Neural crest cell (in vitro differentiated cells): ENCODE measurements around the gene STRIP2. TPM values are rescaled to one million over a fixed set of nuclear protein-coding genes. Genes with fewer than 3 reads are reported as not detected.

ENCODE experiments used
- DNase-seq: peaks from one replicate; pipeline ENCODE4 v3.0.0; 2021; ENCODE audit warnings: low read depth, mixed read lengths, low spot score
- H3K27ac Mint-ChIP-seq: one replicate; pipeline ENCODE4 v1.8.0; 2021; ENCODE audit warnings: mild to moderate bottlenecking, mixed read lengths; ENCODE audit not compliant: unreplicated experiment
- H3K27me3 Mint-ChIP-seq: 2 replicates; pipeline ENCODE4 v1.8.0; 2021; ENCODE audit warnings: low read depth, mild to moderate bottlenecking, mixed read lengths
- H3K36me3 Mint-ChIP-seq: 2 replicates; pipeline ENCODE4 v1.8.0; 2021; ENCODE audit warnings: low read depth, mild to moderate bottlenecking, mixed read lengths
- H3K4me1 Mint-ChIP-seq: 2 replicates; pipeline ENCODE4 v1.8.0; 2021; ENCODE audit warnings: mixed read lengths
- H3K4me3 Mint-ChIP-seq: one replicate; pipeline ENCODE4 v1.8.0; 2021; ENCODE audit warnings: mild to moderate bottlenecking, mixed read lengths
- H3K9me3 Mint-ChIP-seq: 2 replicates; pipeline ENCODE4 v1.8.0; 2021; ENCODE audit warnings: mixed read lengths
- CTCF ChIP-seq: fragments of 200-600 bp; sonication (generic); conservative IDR thresholded peaks from 2 replicates; pipeline ENCODE4 v1.5.0; 2021; ENCODE audit warnings: antibody characterized with exemption, mild to moderate bottlenecking
- total RNA-seq: library from RNA; stranded (reverse); gene quantifications from 2 replicates; pipeline ENCODE4 v1.2.1, GENCODE V29; 2021

Gene STRIP2
- total RNA-seq, 1 donor from 2014 or later = 11.6 TPM

GRCh38 chr7:129412501-129412900 is 21.7 kb upstream of the STRIP2 start:
- Mint-ChIP-seq H3K4me3 (no peak overlapping the region), H3K4me1 (peaks cover 6% of the 10 kb centered on the region), H3K27ac (peak overlapping the region; percentile 37), H3K27me3 (no peaks in the 10 kb centered on the region), H3K9me3 (peaks cover 5% of the 10 kb centered on the region), H3K36me3 (peaks cover 24% of the 10 kb centered on the region)
- TF ChIP-seq CTCF = no peak
- DNase-seq = no peak

GRCh38 chr7:129417073-129417472 is 17.2 kb upstream of the STRIP2 start:
- TF ChIP-seq CTCF = no peak
- peaks cover 2% of the 10 kb centered on the region for H3K9me3 Mint-ChIP-seq
- peak; percentile 45 for DNase-seq
- peaks cover 9% of the 10 kb centered on the region for H3K4me1 Mint-ChIP-seq
- no peaks in the 10 kb centered on the region for H3K27me3 Mint-ChIP-seq
- H3K27ac Mint-ChIP-seq = peak overlapping the region; percentile 82
- H3K36me3 Mint-ChIP-seq = peaks cover 17% of the 10 kb centered on the region
- H3K4me3 Mint-ChIP-seq = no peak overlapping the region

- no peak overlapping the region for H3K4me3 Mint-ChIP-seq
- DNase-seq = no peak
- H3K27me3 Mint-ChIP-seq = no peaks in the 10 kb centered on the region
- no peaks in the 10 kb centered on the region for H3K9me3 Mint-ChIP-seq
- peaks cover 13% of the 10 kb centered on the region for H3K36me3 Mint-ChIP-seq
- H3K27ac Mint-ChIP-seq = no peak overlapping the region
- peaks cover 9% of the 10 kb centered on the region for H3K4me1 Mint-ChIP-seq
- TF ChIP-seq CTCF = no peak
Measured at GRCh38 chr7:129421717-129422250, 12.4 kb upstream of the STRIP2 start.

- no peak overlapping the region for H3K4me3 Mint-ChIP-seq
- no peak overlapping the region for H3K27ac Mint-ChIP-seq
- H3K4me1 Mint-ChIP-seq = peaks cover 3% of the 10 kb centered on the region
- H3K36me3 Mint-ChIP-seq = peaks cover 13% of the 10 kb centered on the region
- no peak for TF ChIP-seq CTCF
- no peaks in the 10 kb centered on the region for H3K27me3 Mint-ChIP-seq
- H3K9me3 Mint-ChIP-seq = no peaks in the 10 kb centered on the region
- no peak for DNase-seq
Measured at GRCh38 chr7:129422727-129423126, 11.5 kb upstream of the STRIP2 start.

GRCh38 chr7:129423700-129424410 is 10.4 kb upstream of the STRIP2 start:
- H3K27me3 Mint-ChIP-seq = no peaks in the 10 kb centered on the region
- H3K4me3 Mint-ChIP-seq = no peak overlapping the region
- H3K4me1 Mint-ChIP-seq = no peaks in the 10 kb centered on the region
- H3K27ac Mint-ChIP-seq = no peak overlapping the region
- peaks cover 14% of the 10 kb centered on the region for H3K36me3 Mint-ChIP-seq
- no peaks in the 10 kb centered on the region for H3K9me3 Mint-ChIP-seq
- no peak for TF ChIP-seq CTCF
- DNase-seq = no peak
